ENCODE data around the gene GATD1.

GATD1 gene

DNA sequence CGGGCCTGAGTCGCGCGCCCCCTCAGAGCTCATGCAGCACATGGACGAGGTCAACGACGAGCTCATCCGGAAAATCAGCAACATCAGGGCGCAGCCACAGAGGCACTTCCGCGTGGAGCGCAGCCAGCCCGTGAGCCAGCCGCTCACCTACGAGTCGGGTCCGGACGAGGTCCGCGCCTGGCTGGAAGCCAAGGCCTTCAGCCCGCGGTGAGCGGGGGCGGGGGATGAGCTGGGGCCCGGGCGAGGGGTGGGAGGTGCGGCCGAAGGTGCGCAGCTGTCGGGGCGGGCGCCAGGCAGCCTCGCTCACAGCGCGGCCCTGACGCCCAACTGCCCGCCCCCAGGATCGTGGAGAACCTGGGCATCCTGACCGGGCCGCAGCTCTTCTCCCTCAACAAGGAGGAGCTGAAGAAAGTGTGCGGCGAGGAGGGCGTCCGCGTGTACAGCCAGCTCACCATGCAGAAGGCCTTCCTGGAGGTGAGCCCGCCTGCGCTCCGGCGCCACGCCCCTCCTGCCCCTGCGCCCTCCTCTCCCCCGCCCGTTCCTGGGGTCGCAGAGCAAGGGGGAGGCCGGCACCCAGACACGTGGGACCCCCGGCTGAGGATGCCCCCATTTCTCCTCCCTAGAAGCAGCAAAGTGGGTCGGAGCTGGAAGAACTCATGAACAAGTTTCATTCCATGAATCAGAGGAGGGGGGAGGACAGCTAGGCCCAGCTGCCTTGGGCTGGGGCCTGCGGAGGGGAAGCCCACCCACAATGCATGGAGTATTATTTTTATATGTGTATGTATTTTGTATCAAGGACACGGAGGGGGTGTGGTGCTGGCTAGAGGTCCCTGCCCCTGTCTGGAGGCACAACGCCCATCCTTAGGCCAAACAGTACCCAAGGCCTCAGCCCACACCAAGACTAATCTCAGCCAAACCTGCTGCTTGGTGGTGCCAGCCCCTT, 50.7 kb downstream of the GATD1 start:
- peak; percentile 36 to 37 for ATAC-seq

DNA sequence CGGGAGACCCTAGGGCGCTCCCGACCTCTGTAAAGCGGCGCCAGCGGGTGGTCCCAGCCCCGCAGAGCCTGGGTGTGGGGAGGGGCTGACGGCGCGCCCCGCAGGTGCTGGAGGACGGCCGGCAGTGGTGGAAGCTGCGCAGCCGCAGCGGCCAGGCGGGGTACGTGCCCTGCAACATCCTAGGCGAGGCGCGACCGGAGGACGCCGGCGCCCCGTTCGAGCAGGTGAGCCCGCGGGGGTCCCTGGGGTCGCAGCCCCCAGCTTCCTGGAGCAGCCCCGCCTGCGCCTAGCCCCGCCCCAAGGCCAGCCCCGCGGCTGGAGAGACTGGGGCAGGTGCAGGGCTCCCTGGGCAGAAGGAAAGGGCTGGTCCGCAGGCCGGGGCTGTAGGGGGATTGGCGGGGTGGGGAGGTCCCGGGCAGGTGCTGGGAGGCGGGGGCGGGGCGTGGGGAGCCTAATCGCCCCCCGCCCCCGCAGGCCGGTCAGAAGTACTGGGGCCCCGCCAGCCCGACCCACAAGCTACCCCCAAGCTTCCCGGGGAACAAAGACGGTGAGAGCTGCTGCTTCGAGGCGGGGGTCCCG, 51.6 kb downstream of the GATD1 start:
- ATAC-seq: no peak

GRCh38 chr11:724778-725386, 52.4 kb downstream of the GATD1 start:
- ATAC-seq: no peak

DNA sequence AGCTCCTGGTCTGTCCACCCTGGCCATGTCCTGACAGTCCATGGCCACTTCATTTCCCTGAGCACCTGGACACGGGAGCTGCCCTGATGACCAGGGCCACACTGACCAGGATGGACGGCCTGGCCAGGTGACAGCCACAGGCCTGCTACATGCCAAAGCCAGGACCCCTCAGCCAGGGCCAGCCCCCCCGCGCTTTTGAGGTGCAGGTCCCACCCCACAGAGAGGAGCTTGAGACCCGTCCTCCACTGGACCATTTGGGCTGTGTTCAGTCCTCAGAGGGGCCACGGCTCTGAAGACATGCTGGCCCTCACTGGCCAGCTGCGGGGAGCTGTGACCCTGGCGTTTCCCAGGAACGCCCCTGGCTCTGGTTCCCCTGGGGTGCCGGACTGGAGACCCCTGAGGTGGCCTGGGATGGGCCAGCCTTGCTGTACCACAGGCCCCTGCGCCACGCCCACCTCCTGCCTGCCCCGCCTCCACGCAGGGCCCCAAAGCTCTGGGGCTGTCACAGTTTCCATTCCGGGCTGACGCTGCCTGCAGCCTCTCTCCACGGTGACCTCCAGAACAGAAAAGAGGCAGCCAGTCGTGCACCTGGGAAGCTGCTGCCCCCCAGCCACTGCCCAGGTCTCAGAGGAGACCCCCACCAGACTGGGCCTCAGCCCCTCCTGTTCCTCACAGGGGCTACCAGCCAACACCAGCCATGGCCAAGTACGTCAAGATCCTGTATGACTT, 53.1 kb downstream of the GATD1 start:
- no peak for ATAC-seq

GRCh38 chr11:723120-723883, 54.0 kb downstream of the GATD1 start:
- peak; percentile 31 to 36 for ATAC-seq

- ATAC-seq: no peak
These were observed 54.9 kb downstream of the GATD1 start for GRCh38 chr11:722346-722811.

DNA sequence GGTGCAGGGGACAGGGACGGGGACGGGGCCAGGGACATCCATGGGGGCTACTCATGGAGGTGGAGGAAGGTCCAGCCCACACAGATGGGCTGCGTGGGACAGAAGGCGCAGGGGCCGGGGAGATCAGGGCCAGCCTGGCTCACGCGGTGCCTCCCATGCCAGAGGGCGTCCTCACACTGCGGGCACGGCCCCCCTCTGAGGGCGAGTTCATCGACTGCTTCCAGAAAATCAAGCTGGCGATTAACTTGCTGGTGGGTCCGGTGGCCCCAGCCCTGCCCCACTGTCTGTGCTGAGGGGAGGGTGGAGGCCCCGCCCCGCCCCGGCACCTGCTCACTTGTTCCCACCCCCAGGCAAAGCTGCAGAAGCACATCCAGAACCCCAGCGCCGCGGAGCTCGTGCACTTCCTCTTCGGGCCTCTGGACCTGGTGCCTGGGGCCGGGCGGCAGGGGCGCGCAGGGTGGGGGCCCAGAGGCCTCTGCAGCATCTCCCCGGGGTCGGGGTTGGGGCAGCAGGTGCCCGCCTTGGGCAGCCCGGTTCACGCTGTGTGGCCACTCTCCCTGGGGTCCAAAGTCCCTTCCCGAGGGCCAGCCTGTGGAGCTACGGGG, 55.4 kb downstream of the GATD1 start:
- ATAC-seq: peak; percentile 28 to 54

- ATAC-seq: no peak
These were observed 56.0 kb downstream of the GATD1 start for GRCh38 chr11:721247-721740.

DNA sequence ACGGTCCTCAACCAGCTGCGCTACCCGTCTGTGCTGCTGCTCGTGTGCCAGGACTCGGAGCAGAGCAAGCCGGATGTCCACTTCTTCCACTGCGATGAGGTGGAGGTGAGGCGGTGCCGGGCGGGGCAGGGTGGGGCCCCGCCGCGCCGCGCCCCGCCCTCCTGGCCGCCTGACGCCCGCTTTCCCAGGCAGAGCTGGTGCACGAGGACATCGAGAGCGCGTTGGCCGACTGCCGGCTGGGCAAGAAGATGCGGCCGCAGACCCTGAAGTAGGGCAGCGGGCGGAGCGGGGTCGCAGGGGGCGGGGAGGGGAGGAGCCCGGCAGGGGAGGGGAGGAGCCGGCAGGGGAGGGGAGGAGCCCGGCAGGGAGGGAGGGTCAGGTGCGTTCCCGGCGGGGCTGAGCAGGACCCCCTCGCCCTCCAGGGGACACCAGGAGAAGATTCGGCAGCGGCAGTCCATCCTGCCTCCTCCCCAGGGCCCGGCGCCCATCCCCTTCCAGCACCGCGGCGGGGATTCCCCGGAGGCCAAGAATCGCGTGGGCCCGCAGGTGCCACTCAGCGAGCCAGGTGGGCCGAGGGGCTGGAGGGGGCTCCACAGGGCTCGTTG, 56.5 kb downstream of the GATD1 start:
- ATAC-seq: peak; percentile 15 to 63

GRCh38 chr11:720017-720641, 57.2 kb downstream of the GATD1 start:
- ATAC-seq: no peak

DNA sequence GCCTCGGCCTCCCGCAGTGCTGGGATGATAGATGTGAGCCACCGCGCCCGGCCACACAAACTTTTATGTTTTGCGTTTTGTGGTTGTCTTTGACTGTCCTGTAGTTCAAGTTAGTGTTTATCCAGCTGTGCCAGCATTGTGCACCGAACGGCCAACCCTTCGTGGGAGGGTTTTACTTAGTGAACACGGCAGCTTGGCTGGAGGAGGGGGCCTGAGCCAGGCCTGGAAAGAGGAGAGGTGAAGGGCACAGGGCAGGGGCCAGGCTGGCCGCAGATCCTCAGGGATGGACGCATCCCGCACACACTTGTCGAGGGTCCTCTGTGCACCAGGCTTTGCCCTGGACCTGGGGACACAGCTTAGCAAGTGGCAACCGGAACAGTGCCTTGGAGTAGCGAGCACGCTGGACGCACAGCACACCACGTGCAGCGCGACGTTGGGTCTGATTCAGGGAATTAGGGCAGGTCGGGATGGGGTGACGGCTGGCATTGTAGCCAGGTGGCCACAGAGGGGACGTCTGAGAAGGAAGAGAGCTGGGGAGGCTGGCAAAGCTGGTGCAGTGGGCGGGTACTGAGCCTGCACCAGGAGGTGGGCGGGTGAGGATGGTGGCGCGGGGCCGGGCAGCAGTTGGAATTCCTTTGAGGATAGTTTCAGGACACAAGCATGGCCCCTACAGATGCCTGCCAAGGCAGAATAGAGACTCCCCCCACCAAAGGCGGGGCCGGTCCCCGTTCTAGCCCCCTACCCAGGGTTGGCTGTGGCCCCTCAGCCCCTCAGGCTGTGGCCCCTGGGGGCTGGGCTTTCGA, 57.9 kb downstream of the GATD1 start:
- no peak for ATAC-seq

Data from activated CD4-positive, CD25-positive, alpha-beta regulatory T cell treated with anti-CD3 and anti-CD28 coated beads, Interleukin-2, amount 50 U/mL, for 24 hours (primary cell).